ENCODE data around the gene ATP2C2. TPM values are rescaled to one million over a fixed set of nuclear protein-coding genes. Genes with fewer than 3 reads are reported as not detected.

ATP2C2 gene
- total and polyA plus RNA-seq, 2 experiments from 2014 or later: 2.1 TPM

DNA sequence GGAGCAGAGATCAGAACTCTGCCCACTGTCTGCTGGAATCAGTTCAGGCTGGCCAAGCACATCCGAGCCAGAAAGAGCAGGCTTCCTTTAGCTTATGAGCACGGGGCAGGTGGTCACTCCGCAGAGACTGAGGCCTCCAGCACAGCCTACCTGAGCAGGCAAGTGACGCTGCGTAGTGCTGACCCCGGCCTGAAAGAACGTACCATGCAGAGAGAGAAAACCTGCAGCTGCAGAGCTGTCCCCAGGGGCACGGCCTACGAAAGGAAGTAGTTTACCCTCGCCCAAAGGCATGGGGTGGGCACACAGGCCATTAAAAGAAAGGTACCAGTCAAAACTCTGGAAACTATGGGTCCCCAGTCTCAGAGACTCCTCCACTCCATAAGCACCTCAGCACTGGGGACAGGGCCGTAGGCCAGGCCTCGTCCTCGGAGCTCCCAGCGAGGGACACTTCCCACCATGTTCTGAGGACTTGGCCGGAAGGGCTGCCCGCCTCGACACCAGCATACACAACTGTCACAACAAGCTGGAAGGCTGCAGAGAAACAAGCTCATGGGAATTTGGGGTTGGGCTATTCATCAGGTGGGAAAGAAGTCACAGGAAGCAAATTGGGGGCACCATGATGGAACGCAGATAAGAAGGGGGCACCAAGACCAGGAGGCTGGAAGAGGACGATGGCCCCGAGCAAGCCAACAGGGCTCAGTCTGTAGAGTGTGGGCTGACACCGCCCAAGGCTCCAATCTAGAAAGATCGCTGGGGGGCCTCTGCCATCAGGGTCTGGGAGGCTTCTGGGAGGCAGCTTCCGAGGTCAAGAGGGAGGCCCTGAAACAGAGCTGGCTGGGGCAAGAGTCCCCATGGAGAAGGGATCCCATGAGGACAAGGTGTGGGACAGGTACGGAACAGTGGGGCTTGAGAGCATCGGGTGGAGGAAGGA lies 114.9 kb downstream of the ATP2C2 start:
- no peaks in the 10 kb centered on the region for H3K9me3 Mint-ChIP-seq
- no peaks in the 10 kb centered on the region for H3K4me1 Mint-ChIP-seq
- Histone ChIP-seq H3K27me3 (ENCODE audit: insufficient read depth) (no peaks in the 10 kb centered on the region), H2AFZ (no peak overlapping the region), H3K4me3 (no peak overlapping the region), H3K4me2 (no peak overlapping the region), H3K36me3 (ENCODE audit: insufficient read depth) (no peaks in the 10 kb centered on the region), H3K79me2 (replicated peaks; ENCODE audit: insufficient read depth) (no peaks in the 10 kb centered on the region), H3K4me1 (ENCODE audit: insufficient read depth) (no peaks in the 10 kb centered on the region), H3K9me2 (ENCODE audit: insufficient read depth) (no peaks in the 10 kb centered on the region), H4K20me1 (replicated peaks; ENCODE audit: insufficient read depth) (no peaks in the 10 kb centered on the region), H3F3A (replicated peaks; ENCODE audit: low read depth) (no peaks in the 10 kb centered on the region), H3K27ac (ENCODE audit: low read depth) (no peak overlapping the region)
- no peak for ATAC-seq
- H3K4me3 Mint-ChIP-seq: no peak overlapping the region
- peaks cover 7% of the 10 kb centered on the region for H3K27me3 Mint-ChIP-seq (ENCODE audit: insufficient read depth, low read depth, poor library complexity)
- TF ChIP-seq CREB1 (CRISPR knock-in tag; IDR thresholded peaks at IDR 0.05; ENCODE audit: low read depth) (no peak), JUNB (IDR thresholded peaks at IDR 0.05; ENCODE audit: unreplicated experiment) (no peak), EZH2phosphoT487 (IDR thresholded peaks at IDR 0.05; ENCODE audit: unreplicated experiment) (no peak), STAT1 (IDR thresholded peaks at IDR 0.05; ENCODE audit: unreplicated experiment) (no peak), POLR2AphosphoS5 (IDR thresholded peaks at IDR 0.05; ENCODE audit: low read depth) (no peak), ZNF331 (CRISPR knock-in tag; IDR thresholded peaks at IDR 0.05; ENCODE audit: low read depth) (no peak), NANOG (IDR thresholded peaks at IDR 0.05; ENCODE audit: borderline replicate concordance) (no peak), ZNF114 (CRISPR knock-in tag; IDR thresholded peaks at IDR 0.05) (no peak), EZH2 (IDR thresholded peaks at IDR 0.05; ENCODE audit: low read depth, unreplicated experiment) (no peak)
- TF ChIP-seq, protein P1, sequence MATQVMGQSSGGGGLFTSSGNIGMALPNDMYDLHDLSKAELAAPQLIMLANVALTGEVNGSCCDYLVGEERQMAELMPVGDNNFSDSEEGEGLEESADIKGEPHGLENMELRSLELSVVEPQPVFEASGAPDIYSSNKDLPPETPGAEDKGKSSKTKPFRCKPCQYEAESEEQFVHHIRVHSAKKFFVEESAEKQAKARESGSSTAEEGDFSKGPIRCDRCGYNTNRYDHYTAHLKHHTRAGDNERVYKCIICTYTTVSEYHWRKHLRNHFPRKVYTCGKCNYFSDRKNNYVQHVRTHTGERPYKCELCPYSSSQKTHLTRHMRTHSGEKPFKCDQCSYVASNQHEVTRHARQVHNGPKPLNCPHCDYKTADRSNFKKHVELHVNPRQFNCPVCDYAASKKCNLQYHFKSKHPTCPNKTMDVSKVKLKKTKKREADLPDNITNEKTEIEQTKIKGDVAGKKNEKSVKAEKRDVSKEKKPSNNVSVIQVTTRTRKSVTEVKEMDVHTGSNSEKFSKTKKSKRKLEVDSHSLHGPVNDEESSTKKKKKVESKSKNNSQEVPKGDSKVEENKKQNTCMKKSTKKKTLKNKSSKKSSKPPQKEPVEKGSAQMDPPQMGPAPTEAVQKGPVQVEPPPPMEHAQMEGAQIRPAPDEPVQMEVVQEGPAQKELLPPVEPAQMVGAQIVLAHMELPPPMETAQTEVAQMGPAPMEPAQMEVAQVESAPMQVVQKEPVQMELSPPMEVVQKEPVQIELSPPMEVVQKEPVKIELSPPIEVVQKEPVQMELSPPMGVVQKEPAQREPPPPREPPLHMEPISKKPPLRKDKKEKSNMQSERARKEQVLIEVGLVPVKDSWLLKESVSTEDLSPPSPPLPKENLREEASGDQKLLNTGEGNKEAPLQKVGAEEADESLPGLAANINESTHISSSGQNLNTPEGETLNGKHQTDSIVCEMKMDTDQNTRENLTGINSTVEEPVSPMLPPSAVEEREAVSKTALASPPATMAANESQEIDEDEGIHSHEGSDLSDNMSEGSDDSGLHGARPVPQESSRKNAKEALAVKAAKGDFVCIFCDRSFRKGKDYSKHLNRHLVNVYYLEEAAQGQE (IDR thresholded peaks at IDR 0.05; ENCODE audit: unreplicated experiment): no peak
- TF ChIP-seq, protein P2, sequence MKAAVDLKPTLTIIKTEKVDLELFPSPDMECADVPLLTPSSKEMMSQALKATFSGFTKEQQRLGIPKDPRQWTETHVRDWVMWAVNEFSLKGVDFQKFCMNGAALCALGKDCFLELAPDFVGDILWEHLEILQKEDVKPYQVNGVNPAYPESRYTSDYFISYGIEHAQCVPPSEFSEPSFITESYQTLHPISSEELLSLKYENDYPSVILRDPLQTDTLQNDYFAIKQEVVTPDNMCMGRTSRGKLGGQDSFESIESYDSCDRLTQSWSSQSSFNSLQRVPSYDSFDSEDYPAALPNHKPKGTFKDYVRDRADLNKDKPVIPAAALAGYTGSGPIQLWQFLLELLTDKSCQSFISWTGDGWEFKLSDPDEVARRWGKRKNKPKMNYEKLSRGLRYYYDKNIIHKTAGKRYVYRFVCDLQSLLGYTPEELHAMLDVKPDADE (IDR thresholded peaks at IDR 0.05): no peak
- TF ChIP-seq, protein P3, sequence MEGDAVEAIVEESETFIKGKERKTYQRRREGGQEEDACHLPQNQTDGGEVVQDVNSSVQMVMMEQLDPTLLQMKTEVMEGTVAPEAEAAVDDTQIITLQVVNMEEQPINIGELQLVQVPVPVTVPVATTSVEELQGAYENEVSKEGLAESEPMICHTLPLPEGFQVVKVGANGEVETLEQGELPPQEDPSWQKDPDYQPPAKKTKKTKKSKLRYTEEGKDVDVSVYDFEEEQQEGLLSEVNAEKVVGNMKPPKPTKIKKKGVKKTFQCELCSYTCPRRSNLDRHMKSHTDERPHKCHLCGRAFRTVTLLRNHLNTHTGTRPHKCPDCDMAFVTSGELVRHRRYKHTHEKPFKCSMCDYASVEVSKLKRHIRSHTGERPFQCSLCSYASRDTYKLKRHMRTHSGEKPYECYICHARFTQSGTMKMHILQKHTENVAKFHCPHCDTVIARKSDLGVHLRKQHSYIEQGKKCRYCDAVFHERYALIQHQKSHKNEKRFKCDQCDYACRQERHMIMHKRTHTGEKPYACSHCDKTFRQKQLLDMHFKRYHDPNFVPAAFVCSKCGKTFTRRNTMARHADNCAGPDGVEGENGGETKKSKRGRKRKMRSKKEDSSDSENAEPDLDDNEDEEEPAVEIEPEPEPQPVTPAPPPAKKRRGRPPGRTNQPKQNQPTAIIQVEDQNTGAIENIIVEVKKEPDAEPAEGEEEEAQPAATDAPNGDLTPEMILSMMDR (conservative IDR thresholded peaks at IDR 0.05; ENCODE audit: low read depth in 2 of 2): no peak
- TF ChIP-seq, protein P4, sequence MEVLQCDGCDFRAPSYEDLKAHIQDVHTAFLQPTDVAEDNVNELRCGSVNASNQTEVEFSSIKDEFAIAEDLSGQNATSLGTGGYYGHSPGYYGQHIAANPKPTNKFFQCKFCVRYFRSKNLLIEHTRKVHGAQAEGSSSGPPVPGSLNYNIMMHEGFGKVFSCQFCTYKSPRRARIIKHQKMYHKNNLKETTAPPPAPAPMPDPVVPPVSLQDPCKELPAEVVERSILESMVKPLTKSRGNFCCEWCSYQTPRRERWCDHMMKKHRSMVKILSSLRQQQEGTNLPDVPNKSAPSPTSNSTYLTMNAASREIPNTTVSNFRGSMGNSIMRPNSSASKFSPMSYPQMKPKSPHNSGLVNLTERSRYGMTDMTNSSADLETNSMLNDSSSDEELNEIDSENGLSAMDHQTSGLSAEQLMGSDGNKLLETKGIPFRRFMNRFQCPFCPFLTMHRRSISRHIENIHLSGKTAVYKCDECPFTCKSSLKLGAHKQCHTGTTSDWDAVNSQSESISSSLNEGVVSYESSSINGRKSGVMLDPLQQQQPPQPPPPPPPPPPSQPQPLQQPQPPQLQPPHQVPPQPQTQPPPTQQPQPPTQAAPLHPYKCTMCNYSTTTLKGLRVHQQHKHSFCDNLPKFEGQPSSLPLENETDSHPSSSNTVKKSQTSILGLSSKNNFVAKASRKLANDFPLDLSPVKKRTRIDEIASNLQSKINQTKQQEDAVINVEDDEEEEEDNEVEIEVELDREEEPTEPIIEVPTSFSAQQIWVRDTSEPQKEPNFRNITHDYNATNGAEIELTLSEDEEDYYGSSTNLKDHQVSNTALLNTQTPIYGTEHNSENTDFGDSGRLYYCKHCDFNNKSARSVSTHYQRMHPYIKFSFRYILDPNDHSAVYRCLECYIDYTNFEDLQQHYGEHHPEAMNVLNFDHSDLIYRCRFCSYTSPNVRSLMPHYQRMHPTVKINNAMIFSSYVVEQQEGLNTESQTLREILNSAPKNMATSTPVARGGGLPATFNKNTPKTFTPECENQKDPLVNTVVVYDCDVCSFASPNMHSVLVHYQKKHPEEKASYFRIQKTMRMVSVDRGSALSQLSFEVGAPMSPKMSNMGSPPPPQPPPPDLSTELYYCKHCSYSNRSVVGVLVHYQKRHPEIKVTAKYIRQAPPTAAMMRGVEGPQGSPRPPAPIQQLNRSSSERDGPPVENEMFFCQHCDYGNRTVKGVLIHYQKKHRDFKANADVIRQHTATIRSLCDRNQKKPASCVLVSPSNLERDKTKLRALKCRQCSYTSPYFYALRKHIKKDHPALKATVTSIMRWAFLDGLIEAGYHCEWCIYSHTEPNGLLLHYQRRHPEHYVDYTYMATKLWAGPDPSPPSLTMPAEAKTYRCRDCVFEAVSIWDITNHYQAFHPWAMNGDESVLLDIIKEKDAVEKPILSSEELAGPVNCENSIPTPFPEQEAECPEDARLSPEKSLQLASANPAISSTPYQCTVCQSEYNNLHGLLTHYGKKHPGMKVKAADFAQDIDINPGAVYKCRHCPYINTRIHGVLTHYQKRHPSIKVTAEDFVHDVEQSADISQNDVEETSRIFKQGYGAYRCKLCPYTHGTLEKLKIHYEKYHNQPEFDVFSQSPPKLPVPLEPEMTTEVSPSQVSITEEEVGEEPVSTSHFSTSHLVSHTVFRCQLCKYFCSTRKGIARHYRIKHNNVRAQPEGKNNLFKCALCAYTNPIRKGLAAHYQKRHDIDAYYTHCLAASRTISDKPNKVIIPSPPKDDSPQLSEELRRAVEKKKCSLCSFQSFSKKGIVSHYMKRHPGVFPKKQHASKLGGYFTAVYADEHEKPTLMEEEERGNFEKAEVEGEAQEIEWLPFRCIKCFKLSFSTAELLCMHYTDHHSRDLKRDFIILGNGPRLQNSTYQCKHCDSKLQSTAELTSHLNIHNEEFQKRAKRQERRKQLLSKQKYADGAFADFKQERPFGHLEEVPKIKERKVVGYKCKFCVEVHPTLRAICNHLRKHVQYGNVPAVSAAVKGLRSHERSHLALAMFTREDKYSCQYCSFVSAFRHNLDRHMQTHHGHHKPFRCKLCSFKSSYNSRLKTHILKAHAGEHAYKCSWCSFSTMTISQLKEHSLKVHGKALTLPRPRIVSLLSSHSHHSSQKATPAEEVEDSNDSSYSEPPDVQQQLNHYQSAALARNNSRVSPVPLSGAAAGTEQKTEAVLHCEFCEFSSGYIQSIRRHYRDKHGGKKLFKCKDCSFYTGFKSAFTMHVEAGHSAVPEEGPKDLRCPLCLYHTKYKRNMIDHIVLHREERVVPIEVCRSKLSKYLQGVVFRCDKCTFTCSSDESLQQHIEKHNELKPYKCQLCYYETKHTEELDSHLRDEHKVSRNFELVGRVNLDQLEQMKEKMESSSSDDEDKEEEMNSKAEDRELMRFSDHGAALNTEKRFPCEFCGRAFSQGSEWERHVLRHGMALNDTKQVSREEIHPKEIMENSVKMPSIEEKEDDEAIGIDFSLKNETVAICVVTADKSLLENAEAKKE (CRISPR knock-in tag; IDR thresholded peaks at IDR 0.05): no peak
- H3K27ac Mint-ChIP-seq: no peak overlapping the region
- H3K36me3 Mint-ChIP-seq (ENCODE audit: low read depth): peaks cover 9% of the 10 kb centered on the region; the same call in 2 of the 3 replicates
- DNase-seq (ENCODE audit: low spot score): no peak
